Stimulated activated naive CD8-positive, alpha-beta T cell treated with anti-CD3 and anti-CD28 coated beads, Interleukin-15, amount 100 ng/mL, for 72 hours (primary cell): ENCODE results near the gene CCDC33.

Experiments used
- ATAC-seq: fragments of 150-1000 bp; cut with Tn5 transposase; 2 replicates; pipeline ENCODE4 v1.10.0; 2021; ENCODE audit warnings: mild to moderate bottlenecking, moderate library complexity
- DNase-seq, 2 donors: peaks; one replicate each; pipeline ENCODE4 v3.0.0; 2021 to 2022
- H3K27ac Mint-ChIP-seq, 2 donors: one replicate each; pipeline ENCODE4 v1.8.0; 2022; ENCODE audit warnings: mild to moderate bottlenecking in 2 of 2, mixed read lengths in 2 of 2, moderate library complexity in 2 of 2
- H3K27me3 Mint-ChIP-seq: one replicate; pipeline ENCODE4 v1.8.0; 2022; ENCODE audit warnings: mixed read lengths
- H3K4me1 Mint-ChIP-seq: one replicate; pipeline ENCODE4 v1.8.0; 2022; ENCODE audit warnings: mild to moderate bottlenecking, mixed read lengths
- H3K4me3 Mint-ChIP-seq, 2 donors: one replicate each; pipeline ENCODE4 v1.8.0; 2022; ENCODE audit warnings: mild to moderate bottlenecking in 2 of 2, mixed read lengths in 2 of 2, moderate library complexity in 1 of 2
- H3K9me3 Mint-ChIP-seq, 2 donors: one replicate each; pipeline ENCODE4 v1.8.0; 2022; ENCODE audit warnings: mixed read lengths in 2 of 2

The CCDC33 gene

DNA sequence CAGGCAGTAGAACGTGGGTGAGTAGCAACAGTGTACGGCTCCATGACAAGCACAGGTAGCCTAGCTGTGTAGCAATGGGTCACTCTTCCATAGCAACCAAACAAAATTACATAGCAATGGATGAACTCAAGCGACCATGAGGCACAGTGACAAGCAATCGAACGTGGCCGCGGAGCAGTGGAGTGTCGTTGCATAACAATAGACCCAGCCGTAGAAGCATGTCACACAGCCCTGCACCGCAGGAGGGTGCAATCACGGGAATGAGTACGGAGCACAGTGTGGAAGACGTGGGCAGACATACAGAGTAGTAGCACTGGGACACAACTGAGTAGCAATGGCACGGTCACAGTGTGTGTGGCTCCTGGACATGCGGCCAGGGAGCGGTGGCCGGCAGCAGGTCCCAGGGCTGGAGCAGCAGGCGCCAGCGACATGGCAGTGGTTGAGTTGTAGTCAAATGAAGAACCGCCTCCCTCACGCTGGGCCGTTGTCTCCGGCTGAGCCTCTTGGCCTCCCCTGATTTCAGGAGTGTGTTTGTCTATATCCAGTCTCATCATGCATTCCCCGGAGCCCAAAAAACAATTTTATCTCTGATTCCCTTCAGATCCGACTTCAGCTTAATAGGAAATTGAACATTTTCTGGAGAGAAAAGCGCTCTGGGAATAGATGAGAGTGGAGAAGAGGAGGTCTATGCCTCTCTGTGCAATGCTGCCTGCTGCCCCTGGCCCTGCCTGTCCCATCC, 64.1 kb downstream of the CCDC33 start:
- H3K9me3 Mint-ChIP-seq, result no peaks in the 10 kb centered on the region
- no peak overlapping the region for H3K27ac Mint-ChIP-seq
- no peak for DNase-seq
- no peak for ATAC-seq
- peaks cover 55% of the 10 kb centered on the region for H3K27me3 Mint-ChIP-seq
- H3K4me1 Mint-ChIP-seq, result peaks cover 5% of the 10 kb centered on the region
- H3K4me3 Mint-ChIP-seq, result no peak overlapping the region

DNA sequence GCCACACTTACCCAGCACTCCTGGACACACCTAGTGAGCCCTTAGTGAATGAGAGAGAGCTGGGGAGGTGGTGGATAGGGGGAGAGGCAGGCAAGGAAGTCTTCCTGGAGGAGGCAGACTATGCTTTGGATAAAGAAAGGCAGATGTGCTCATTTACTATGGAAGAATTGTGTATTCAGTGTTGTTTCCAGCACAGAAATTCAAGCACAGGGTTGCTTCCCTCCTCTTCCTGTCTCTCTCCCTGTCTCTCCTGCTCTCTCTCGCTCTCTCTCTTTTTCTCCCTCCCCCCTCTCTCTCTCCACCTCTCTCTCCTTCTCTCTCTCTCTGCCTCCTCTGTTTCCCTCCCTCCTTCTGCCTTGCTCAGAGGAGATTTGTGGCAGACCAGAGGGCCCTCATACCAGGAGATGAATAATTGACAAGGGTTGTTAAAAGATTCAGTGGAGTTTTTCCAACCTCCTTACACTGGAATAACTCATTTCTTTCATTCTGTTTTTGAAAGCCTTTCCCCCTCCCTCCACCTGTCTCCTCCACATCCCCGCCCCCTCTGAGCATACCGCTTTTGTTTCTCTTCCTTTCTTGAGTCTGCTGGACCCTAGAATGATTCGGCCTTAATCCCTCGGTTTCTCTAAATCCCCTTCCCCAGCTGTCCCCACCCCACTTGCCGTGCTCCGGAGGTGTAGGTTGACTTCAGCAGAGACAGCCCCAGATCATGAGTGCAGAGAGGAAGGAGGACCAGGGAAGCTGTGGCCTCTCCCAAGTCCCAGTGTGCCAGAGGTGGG, 65.6 kb downstream of the CCDC33 start:
- no peak overlapping the region for H3K27ac Mint-ChIP-seq
- peaks cover 5% of the 10 kb centered on the region for H3K4me1 Mint-ChIP-seq
- ATAC-seq (no peak), DNase-seq (no peak)
- H3K9me3 Mint-ChIP-seq, result no peaks in the 10 kb centered on the region
- no peak overlapping the region for H3K4me3 Mint-ChIP-seq
- peaks cover 70% of the 10 kb centered on the region for H3K27me3 Mint-ChIP-seq

DNA sequence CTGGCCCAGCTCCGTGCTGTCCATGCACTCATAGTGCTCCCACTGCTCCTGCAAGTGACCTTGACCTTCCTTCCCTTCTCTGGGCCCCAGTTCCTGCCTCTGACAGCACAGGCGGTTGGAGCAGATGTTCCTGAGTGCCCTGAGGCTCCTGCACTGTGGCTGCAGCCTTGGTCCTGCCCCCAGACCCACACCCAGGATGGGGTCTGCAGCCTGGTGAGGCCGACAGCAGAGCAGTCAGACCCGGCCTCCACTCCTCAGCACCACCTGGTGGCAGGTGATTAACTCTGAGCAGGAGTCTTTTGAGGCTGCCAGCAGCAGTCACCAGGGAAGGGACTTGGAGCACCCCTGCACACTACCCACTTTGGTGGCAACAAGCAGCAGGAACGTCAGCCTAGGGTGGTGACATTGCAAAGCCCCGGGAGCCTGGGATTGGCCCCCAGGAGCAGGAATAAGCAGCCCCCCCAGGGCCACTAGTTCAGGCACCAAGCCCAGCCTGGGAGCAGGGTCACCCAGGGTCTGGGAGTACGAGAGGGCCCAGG, 66.8 kb downstream of the CCDC33 start:
- Mint-ChIP-seq H3K9me3 (no peaks in the 10 kb centered on the region), H3K27ac (no peak overlapping the region), H3K27me3 (peaks cover 72% of the 10 kb centered on the region), H3K4me3 (no peak overlapping the region), H3K4me1 (peaks cover 5% of the 10 kb centered on the region)
- peak; percentile 51 for ATAC-seq
- DNase-seq, result peak in 1 of 2 donors; percentile 39

DNA sequence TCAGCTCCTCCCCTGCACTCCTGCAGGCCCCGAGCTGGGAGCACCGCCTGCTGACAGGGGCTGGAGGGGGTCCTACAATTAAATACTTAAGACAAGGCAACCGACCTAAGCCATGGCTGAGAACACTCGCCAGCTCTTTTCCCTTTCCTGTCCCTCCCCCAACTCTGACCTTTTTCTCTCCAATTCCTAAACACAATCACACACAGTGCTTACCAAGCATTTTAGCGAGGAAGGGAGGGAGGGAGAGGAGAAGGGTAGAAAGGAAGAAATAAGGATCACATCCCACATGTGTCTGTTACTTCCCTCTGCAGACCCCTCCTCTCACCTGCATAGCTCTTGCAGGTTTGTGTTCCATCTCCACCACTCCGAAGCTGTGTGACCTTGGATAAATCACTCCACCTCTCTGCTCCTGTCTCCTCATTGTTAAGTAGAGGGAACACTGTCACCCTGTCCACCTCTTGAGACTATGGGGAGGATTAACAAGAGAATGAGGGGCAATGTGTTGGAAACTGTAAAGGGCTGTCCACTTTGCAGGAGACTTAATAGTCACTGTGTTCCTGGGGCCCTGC, 67.7 kb downstream of the CCDC33 start:
- Mint-ChIP-seq H3K9me3 (no peaks in the 10 kb centered on the region), H3K4me1 (peaks cover 5% of the 10 kb centered on the region), H3K27me3 (peaks cover 72% of the 10 kb centered on the region), H3K4me3 (no peak overlapping the region), H3K27ac (no peak overlapping the region)
- no peak for DNase-seq
- no peak for ATAC-seq

DNA sequence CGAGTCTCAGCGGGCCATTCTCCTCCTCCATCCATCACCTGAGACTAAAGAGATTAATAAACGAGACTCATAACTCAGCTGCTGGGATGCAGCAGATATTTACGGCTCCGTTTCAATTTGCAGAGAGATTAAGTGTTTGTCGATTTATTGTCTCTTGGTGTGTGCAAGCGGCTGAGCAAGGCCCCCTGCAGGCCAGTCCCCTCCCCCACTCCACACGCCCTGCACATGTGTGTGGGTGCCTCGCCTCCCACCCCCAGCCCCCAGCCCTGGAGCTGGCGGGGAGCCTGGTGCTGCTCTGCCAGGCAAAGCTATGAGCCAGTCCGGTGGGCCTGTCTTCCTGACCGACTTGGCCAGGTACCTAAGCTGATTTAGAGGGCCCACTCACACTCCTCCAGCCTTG, 68.3 kb downstream of the CCDC33 start:
- ATAC-seq (no peak), DNase-seq (no peak)
- Mint-ChIP-seq H3K4me1 (peaks cover 5% of the 10 kb centered on the region), H3K9me3 (no peaks in the 10 kb centered on the region), H3K4me3 (no peak overlapping the region), H3K27me3 (peaks cover 72% of the 10 kb centered on the region), H3K27ac (no peak overlapping the region)

DNA sequence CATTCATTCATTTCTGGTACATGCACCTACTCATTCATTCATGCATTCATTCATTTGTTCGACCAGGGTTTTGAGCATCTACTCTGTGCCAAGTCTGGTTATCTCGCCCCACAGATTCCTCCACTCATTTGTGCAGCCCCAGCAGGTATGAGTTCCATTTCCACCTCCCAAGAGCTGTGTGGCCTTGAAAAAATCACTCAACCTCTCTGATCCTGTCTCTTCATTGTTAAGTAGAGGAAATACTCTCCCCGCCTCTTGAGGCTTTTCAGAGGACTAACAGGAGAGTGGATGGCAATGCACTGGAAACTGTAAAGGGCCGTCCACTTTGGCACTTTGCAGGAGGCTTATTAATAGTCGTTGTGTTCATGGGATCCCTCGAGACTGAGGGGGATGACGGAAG, 69.6 kb downstream of the CCDC33 start:
- ATAC-seq, result no peak
- Mint-ChIP-seq H3K4me1 (peaks cover 5% of the 10 kb centered on the region), H3K4me3 (no peak overlapping the region)

DNA sequence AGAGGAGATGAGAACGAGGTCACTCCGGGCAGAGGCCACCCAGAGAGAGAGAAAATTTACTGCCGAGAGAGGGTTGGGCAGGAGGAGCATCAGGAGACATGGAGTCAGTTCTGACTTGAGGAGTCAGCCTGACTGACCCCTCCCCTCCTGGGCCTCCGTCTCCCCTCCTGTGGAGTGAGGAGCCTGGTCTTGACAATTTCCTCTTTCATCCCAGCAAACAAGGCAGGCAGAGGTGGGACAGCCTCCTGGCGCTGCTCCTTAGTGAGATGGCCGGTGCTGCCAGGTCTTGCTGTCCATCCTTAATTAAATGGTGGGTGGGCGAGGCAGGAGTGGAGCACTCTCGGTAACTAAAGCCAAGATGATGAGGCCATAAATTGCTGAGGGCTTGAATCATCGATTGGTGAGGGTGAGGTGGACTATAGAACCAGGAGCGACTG, 70.7 kb downstream of the CCDC33 start:
- H3K27ac Mint-ChIP-seq, result no peak overlapping the region
- peaks cover 5% of the 10 kb centered on the region for H3K4me1 Mint-ChIP-seq
- DNase-seq (no peak), ATAC-seq (no peak)
- no peak overlapping the region for H3K4me3 Mint-ChIP-seq
- H3K9me3 Mint-ChIP-seq, result no peaks in the 10 kb centered on the region
- peaks cover 50% of the 10 kb centered on the region for H3K27me3 Mint-ChIP-seq

More for the DNA sequence above, 69.6 kb downstream of the CCDC33 start:
- H3K27ac Mint-ChIP-seq, result no peak overlapping the region
- H3K27me3 Mint-ChIP-seq, result peaks cover 62% of the 10 kb centered on the region
- no peaks in the 10 kb centered on the region for H3K9me3 Mint-ChIP-seq
- no peak for DNase-seq

DNA sequence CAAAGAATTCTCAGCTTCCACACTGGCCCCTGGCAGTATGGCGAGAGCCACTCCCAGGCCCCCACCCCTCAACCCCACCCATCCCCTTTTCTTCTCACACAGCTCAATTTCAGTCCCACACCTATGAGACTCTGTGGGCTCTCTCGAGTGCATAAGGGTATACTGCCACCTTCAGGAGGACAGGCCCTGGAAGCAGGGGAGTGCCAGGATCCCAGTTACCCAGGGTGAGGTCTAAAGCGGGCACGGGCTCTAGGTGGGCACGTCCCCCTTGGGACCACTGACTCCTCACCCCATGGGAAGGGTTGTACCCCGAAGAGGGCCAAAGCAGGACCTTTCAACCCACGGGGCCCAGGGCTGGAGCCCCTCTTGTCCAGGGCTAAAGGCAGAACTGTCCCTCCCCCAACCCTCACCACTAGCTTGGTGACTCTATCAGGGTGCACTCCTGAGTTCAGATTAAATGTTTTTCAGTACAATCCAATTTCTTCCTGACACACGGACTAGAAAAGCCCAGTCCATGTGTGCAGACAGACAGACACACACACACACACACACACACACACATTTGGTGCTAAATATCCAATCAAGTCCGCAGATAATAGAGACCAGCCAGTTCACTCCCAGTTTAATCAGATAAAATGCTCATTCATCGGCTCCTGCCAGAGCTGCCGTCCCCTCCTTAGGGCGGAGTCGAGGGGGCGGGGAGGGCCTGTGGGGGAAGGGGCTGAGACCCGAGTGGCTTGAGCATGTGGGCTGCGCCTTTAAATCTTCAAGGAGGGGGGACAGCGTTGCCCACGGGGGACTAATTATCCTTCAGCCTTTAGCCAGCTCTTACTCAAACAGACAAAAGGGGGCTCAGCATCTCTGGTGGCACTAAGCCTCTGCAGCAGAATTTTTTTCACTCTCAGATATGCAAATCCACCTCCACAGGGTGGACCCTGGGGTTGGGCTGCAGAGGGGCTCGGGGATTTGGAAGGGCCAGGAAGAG, 72.0 kb downstream of the CCDC33 start:
- no peak overlapping the region for H3K27ac Mint-ChIP-seq
- H3K4me3 Mint-ChIP-seq, result no peak overlapping the region
- peak; percentile 83 for ATAC-seq
- H3K27me3 Mint-ChIP-seq, result peaks cover 39% of the 10 kb centered on the region
- DNase-seq, result peak; percentile 33 to 47
- H3K9me3 Mint-ChIP-seq, result no peaks in the 10 kb centered on the region
- H3K4me1 Mint-ChIP-seq, result peaks cover 9% of the 10 kb centered on the region

DNA sequence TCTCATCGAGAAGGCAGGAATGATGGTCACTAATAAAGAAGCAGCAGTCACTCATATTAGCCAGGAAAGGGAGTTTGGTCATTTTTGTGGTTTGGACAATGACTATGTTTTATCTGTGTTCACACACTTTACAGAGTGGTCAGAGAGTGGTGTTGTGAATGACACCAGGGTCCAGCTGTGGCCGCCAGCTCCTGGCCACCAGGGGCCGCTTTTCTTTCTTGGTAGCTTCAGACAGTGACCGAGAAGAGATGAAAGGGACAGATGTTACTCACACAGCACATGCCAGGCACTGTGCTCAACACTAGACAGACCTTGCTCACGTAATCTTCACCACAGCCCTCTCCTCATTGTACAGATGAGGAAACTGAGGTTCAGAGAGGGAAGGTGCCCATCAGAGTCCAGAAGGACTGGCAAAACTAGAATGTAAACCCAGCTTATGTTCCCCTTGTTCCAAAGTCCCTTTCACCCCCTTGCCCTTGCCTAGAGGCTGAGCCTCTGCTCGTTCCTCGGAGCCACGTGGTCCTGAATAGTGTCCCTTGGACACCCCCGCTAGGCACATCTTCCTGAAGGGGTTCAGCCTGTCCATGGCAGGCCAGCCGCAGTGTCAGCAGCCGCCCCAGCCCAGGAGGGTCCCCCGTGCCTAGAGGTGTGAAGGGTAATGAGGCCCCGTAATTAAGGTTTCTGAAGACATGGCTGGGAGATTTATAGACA, 75.8 kb downstream of the CCDC33 start:
- ATAC-seq, result no peak
- no peak for DNase-seq
- no peaks in the 10 kb centered on the region for H3K9me3 Mint-ChIP-seq
- H3K27ac Mint-ChIP-seq, result peak overlapping the region in 1 of 2 donors; percentile 72
- no peak overlapping the region for H3K4me3 Mint-ChIP-seq
- peaks cover 44% of the 10 kb centered on the region for H3K4me1 Mint-ChIP-seq
- H3K27me3 Mint-ChIP-seq, result peaks cover under 1% of the 10 kb centered on the region

DNA sequence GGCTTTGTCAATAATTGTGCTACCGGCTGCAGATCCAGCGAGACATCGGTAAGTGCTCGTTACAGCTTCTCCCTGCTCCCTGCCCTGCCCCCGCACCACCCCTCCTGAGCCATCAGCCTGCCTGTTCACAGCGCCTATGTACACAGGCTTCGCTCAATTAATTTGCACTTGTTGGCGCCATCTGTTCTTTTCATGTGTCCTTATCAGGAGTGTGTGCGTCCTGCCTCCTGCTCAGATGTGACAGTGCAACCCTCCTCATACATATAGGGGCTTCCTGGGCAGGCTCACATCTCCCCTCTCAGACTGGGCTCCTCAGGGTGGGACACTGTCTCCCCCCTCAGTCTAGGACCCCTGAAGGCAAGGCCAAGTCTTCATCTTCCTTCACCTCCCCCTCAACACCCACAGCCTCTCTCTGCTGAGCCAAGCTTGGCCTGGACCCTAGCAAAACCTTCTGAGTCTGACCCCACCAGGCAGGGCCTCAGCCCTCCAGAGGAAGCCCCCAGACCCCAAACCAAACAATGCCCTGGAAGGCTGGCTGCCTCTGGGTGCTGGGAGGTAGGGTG, 76.4 kb downstream of the CCDC33 start:
- no peak overlapping the region for H3K4me3 Mint-ChIP-seq
- DNase-seq (no peak), ATAC-seq (no peak)
- H3K9me3 Mint-ChIP-seq, result no peaks in the 10 kb centered on the region
- no peaks in the 10 kb centered on the region for H3K27me3 Mint-ChIP-seq
- peaks cover 50% of the 10 kb centered on the region for H3K4me1 Mint-ChIP-seq
- no peak overlapping the region for H3K27ac Mint-ChIP-seq

DNA sequence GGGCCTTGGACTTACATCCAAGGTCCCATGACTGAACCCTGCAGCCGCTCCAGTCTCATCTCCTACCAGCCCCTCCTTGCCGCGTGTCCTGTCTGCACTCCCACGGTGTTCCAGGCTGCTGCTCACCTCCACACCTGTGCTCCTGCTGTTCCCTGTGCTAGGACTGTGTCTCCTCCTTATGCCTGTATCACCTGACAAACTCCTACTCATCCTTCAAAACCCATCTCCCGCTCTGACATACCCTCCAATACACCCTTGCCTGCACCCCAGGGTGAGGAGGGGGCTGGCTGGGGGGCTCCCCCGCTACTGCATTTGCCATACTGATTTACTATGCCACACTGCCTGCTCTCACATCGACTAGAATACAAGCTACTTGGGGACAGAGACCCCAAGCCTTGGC, 77.8 kb downstream of the CCDC33 start:
- Mint-ChIP-seq H3K27me3 (no peaks in the 10 kb centered on the region), H3K4me1 (peaks cover 64% of the 10 kb centered on the region), H3K4me3 (peak overlapping the region in 1 of 2 donors; percentile 68), H3K27ac (no peak overlapping the region), H3K9me3 (no peaks in the 10 kb centered on the region)
- DNase-seq (no peak), ATAC-seq (no peak)

DNA sequence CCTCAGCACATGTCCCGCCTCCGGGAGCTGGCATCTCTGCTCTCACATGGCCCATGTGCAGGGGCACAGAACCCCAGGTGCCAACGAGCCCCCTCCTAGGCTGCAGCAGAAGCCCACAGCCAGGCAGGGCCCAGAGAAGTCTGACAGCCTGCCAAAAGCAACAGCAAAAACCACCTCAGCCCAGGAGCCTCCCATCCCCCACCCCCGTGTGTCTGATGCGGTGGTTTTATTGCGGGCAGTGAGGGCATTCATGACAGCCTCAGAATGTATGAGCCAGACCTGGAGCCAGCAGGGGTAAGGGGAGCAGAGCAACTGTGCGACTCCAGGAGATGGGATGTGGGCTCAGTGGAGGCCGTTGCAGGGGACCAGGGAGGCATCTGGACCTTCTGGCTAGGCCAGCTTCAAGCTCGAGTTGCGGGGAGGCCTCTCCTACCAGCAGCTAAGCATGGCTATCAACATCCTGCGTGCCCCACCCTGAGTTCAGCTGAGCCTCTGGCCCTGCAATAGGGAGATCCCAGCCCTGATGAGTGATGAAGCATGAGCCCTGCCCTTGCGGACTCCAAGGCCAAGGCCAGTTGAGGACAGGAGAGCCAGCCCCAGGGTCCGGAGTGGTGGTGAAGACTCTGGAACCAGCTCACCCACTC, 78.8 kb downstream of the CCDC33 start:
- Mint-ChIP-seq H3K27ac (peak overlapping the region; percentile 93 to 95), H3K4me1 (peaks cover 74% of the 10 kb centered on the region), H3K9me3 (no peaks in the 10 kb centered on the region), H3K27me3 (no peaks in the 10 kb centered on the region), H3K4me3 (peak overlapping the region; percentile 63 to 68)
- DNase-seq (peak; percentile 62 to 71), ATAC-seq (peak; percentile 76)

DNA sequence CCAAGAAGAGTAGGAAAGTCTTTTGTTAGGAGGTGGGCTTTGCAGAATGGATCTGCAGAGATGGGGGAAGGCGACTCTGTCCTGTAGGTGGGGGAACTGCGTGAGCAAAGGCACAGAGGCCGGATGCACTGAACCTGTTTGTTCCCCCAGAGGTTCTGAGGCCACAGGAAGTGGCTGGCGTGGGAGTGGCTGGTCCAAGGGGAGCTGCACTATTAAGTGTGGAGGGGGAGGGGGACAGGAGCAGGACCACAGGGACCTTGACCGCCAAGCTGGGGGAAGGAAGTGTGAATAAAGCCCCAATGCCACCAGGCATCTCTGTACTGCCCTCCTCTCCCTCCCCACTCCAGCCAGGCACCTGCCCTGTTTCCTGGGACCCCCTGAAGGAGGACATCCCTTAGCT, 79.5 kb downstream of the CCDC33 start:
- H3K4me3 Mint-ChIP-seq, result peak overlapping the region; percentile 63 to 68
- no peaks in the 10 kb centered on the region for H3K9me3 Mint-ChIP-seq
- peak overlapping the region; percentile 45 to 95 for H3K27ac Mint-ChIP-seq
- DNase-seq (peak; percentile 50 to 62), ATAC-seq (peak; percentile 75)
- H3K4me1 Mint-ChIP-seq, result peaks cover 81% of the 10 kb centered on the region
- no peaks in the 10 kb centered on the region for H3K27me3 Mint-ChIP-seq

DNA sequence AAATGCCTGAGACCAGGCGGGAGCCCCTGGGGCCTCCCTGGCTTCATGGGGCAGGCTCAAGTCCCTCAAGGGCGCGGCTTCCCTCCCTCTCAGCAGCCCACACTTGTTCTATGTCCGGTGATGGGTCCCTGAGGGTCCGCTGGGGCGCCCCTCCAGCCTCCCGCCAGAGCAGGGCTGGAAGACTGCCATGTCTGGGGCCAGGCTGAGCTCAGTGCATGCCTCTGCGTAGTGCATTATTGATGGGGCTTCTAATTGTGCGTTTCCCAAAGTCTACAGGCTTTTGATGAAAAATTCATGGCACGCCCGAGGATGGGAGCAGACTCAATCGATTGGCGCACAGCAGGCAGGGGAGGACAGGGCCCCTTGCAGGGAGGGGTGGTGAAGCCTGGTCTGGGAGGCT, 80.0 kb downstream of the CCDC33 start:
- ATAC-seq, result no peak
- Mint-ChIP-seq H3K4me3 (peak overlapping the region in 1 of 2 donors; percentile 68), H3K4me1 (peaks cover 84% of the 10 kb centered on the region), H3K27me3 (no peaks in the 10 kb centered on the region), H3K27ac (no peak overlapping the region), H3K9me3 (no peaks in the 10 kb centered on the region)
- DNase-seq, result no peak
